GM21576 (cell line): Measurements from ENCODE around the gene IFITM1.
"Not testable (repeated sequence)": the region's sequence is repeated elsewhere in the genome, so short reads cannot be mapped to it uniquely, and the experiment has no call there.

Experiments used
- ATAC-seq: cut with Tn5 transposase; IDR thresholded peaks from one replicate; pipeline ENCODE4 v1.9.1; 2021; ENCODE audit warnings: mild to moderate bottlenecking, moderate library complexity; ENCODE audit not compliant: unreplicated experiment

Gene IFITM1

GRCh38 chr11:362642-363442 lies 49.0 kb downstream of the IFITM1 start:
- ATAC-seq: no peak

GRCh38 chr11:363443-363805 lies 49.6 kb downstream of the IFITM1 start:
- not testable (repeated sequence) for ATAC-seq

GRCh38 chr11:363948-364761 lies 50.3 kb downstream of the IFITM1 start:
- ATAC-seq: no peak
